ENCODE results near the gene NFATC1. TPM values are rescaled to one million over a fixed set of nuclear protein-coding genes. Genes with fewer than 3 reads are reported as not detected.

NFATC1 gene
- polyA plus RNA-seq, 1 donor from 2014 or later = 0.37 TPM

DNA sequence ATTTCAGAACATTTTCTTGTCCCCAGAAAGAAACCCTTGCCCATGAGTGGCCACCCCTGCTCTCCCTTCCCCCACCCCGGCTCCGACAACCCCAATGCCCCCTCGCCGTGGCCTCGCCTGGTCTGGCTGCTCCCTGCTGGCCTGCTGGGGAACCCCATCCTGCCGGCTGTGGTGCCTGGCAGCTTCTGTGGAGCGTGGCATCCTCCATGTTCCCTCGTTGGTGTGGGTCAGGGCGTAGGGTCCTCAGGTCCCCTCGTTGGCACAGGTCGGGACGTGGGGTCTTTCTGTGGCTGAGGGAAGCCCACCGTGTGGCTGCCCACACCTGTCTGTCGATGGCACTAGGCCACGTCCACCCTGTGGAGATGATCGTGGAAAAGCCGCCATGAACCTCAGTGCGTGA, 61.9 kb downstream of the NFATC1 start:
- Histone ChIP-seq H3F3A (ENCODE audit: insufficient read depth, low read length, poor library complexity, severe bottlenecking) (no peaks in the 10 kb centered on the region), H3K79me2 (replicated peaks; ENCODE audit: insufficient read depth, low read length) (no peaks in the 10 kb centered on the region), H3K27me3 (ENCODE audit: insufficient read depth, low read depth, low read length) (no peaks in the 10 kb centered on the region), H4K20me1 (ENCODE audit: insufficient read depth) (no peaks in the 10 kb centered on the region), H3K9ac (ENCODE audit: low read length) (no peak overlapping the region), H2AFZ (ENCODE audit: low read depth, low read length) (no peak overlapping the region), H3K9me3 (ENCODE audit: low read length) (no peaks in the 10 kb centered on the region), H3K4me3 (ENCODE audit: low read length) (no peak overlapping the region), H3K36me3 (ENCODE audit: insufficient read depth, low read length) (no peaks in the 10 kb centered on the region), H3K9me2 (ENCODE audit: insufficient read depth, low read length) (no peaks in the 10 kb centered on the region), H3K27ac (ENCODE audit: low read length) (no peak overlapping the region), H3K4me2 (ENCODE audit: low read length) (no peak overlapping the region)
- TF ChIP-seq EZH2 (IDR thresholded peaks at IDR 0.05; ENCODE audit: borderline replicate concordance, insufficient read depth, low read length, poor library complexity, severe bottlenecking) = no peak
- no peak for TF ChIP-seq SMC3 (conservative IDR thresholded peaks at IDR 0.05; ENCODE audit: poor library complexity)
- TF ChIP-seq POLR2AphosphoS5 (IDR thresholded peaks at IDR 0.05) = no peak
- TF ChIP-seq, protein P1, sequence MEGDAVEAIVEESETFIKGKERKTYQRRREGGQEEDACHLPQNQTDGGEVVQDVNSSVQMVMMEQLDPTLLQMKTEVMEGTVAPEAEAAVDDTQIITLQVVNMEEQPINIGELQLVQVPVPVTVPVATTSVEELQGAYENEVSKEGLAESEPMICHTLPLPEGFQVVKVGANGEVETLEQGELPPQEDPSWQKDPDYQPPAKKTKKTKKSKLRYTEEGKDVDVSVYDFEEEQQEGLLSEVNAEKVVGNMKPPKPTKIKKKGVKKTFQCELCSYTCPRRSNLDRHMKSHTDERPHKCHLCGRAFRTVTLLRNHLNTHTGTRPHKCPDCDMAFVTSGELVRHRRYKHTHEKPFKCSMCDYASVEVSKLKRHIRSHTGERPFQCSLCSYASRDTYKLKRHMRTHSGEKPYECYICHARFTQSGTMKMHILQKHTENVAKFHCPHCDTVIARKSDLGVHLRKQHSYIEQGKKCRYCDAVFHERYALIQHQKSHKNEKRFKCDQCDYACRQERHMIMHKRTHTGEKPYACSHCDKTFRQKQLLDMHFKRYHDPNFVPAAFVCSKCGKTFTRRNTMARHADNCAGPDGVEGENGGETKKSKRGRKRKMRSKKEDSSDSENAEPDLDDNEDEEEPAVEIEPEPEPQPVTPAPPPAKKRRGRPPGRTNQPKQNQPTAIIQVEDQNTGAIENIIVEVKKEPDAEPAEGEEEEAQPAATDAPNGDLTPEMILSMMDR (IDR thresholded peaks at IDR 0.05; ENCODE audit: poor library complexity, severe bottlenecking) = no peak
- TF ChIP-seq REST (IDR thresholded peaks at IDR 0.05; ENCODE audit: borderline replicate concordance) = no peak
- no peak for TF ChIP-seq EP300 (conservative IDR thresholded peaks at IDR 0.05; ENCODE audit: poor library complexity, severe bottlenecking)
- no peak for TF ChIP-seq TAF1 (IDR thresholded peaks at IDR 0.05; ENCODE audit: low read depth)
- TF ChIP-seq MXI1 (conservative IDR thresholded peaks at IDR 0.05; ENCODE audit: poor library complexity, severe bottlenecking) = no peak
- no peak for TF ChIP-seq RAD21 (conservative IDR thresholded peaks at IDR 0.05)

- no peak overlapping the region for H3K4me2 ChIP-seq (ENCODE audit: low read length)
- no peak overlapping the region for H2AFZ ChIP-seq (ENCODE audit: low read depth, low read length)
- no peaks in the 10 kb centered on the region for H3F3A ChIP-seq (ENCODE audit: insufficient read depth, low read length, poor library complexity, severe bottlenecking)
- H3K9me3 ChIP-seq (ENCODE audit: low read length) = no peaks in the 10 kb centered on the region
- H3K9me2 ChIP-seq (ENCODE audit: insufficient read depth, low read length) = no peaks in the 10 kb centered on the region
- H3K9ac ChIP-seq (ENCODE audit: low read length) = no peak overlapping the region
- TF ChIP-seq POLR2AphosphoS5 (IDR thresholded peaks at IDR 0.05) (no peak), EP300 (conservative IDR thresholded peaks at IDR 0.05; ENCODE audit: poor library complexity, severe bottlenecking) (no peak), SMC3 (conservative IDR thresholded peaks at IDR 0.05; ENCODE audit: poor library complexity) (no peak), MXI1 (conservative IDR thresholded peaks at IDR 0.05; ENCODE audit: poor library complexity, severe bottlenecking) (no peak), REST (IDR thresholded peaks at IDR 0.05; ENCODE audit: borderline replicate concordance) (no peak), RAD21 (conservative IDR thresholded peaks at IDR 0.05) (no peak), EZH2 (IDR thresholded peaks at IDR 0.05; ENCODE audit: borderline replicate concordance, insufficient read depth, low read length, poor library complexity, severe bottlenecking) (no peak), TAF1 (IDR thresholded peaks at IDR 0.05; ENCODE audit: low read depth) (no peak)
- TF ChIP-seq, protein P1 (IDR thresholded peaks at IDR 0.05; ENCODE audit: poor library complexity, severe bottlenecking) = no peak
- H3K27ac ChIP-seq (ENCODE audit: low read length) = no peak overlapping the region
- no peaks in the 10 kb centered on the region for H4K20me1 ChIP-seq (ENCODE audit: insufficient read depth)
- no peak overlapping the region for H3K4me3 ChIP-seq (ENCODE audit: low read length)
- no peaks in the 10 kb centered on the region for H3K36me3 ChIP-seq (ENCODE audit: insufficient read depth, low read length)
- no peaks in the 10 kb centered on the region for H3K79me2 ChIP-seq (replicated peaks; ENCODE audit: insufficient read depth, low read length)
- no peaks in the 10 kb centered on the region for H3K27me3 ChIP-seq (ENCODE audit: insufficient read depth, low read depth, low read length)
Observed at GRCh38 chr18:79458131-79458838, 62.6 kb downstream of the NFATC1 start.
